ENCODE measurements around the gene DCLK3.

The DCLK3 gene

GRCh38 chr3:36790765-36791164, 26.4 kb upstream of the DCLK3 start:
- H3K4me1 ChIP-seq (ENCODE audit: control insufficient read depth, insufficient read depth, low read length) = no peaks in the 10 kb centered on the region
- no peaks in the 10 kb centered on the region for H3K36me3 ChIP-seq (ENCODE audit: control insufficient read depth, insufficient read depth, low read length)
- no peaks in the 10 kb centered on the region for H3K27me3 ChIP-seq (ENCODE audit: control insufficient read depth, insufficient read depth, low read length)
- H3K9me3 ChIP-seq (ENCODE audit: control insufficient read depth, low read length) = no peaks in the 10 kb centered on the region
- no peak overlapping the region for H3K9ac ChIP-seq (ENCODE audit: low read length)
- H3K4me3 ChIP-seq (ENCODE audit: low read length) = no peak overlapping the region

- Histone ChIP-seq H3K9ac (ENCODE audit: low read length) (no peak overlapping the region), H3K27me3 (ENCODE audit: control insufficient read depth, insufficient read depth, low read length) (no peaks in the 10 kb centered on the region), H3K4me1 (ENCODE audit: control insufficient read depth, insufficient read depth, low read length) (no peaks in the 10 kb centered on the region), H3K36me3 (ENCODE audit: control insufficient read depth, insufficient read depth, low read length) (no peaks in the 10 kb centered on the region), H3K9me3 (ENCODE audit: control insufficient read depth, low read length) (no peaks in the 10 kb centered on the region), H3K4me3 (ENCODE audit: low read length) (no peak overlapping the region)
Measured at GRCh38 chr3:36786921-36787890, 22.9 kb upstream of the DCLK3 start.

- no peaks in the 10 kb centered on the region for H3K4me1 ChIP-seq (ENCODE audit: control insufficient read depth, insufficient read depth, low read length)
- H3K4me3 ChIP-seq (ENCODE audit: low read length) = no peak overlapping the region
Measured at GRCh38 chr3:36784138-36784635, 19.8 kb upstream of the DCLK3 start.

GRCh38 chr3:36777424-36778218, 13.3 kb upstream of the DCLK3 start:
- Histone ChIP-seq H3K4me1 (ENCODE audit: control insufficient read depth, insufficient read depth, low read length) (no peaks in the 10 kb centered on the region), H3K9ac (ENCODE audit: low read length) (no peak overlapping the region), H3K9me3 (ENCODE audit: control insufficient read depth, low read length) (no peaks in the 10 kb centered on the region), H3K27me3 (ENCODE audit: control insufficient read depth, insufficient read depth, low read length) (no peaks in the 10 kb centered on the region), H3K4me3 (ENCODE audit: low read length) (no peak overlapping the region), H3K36me3 (ENCODE audit: control insufficient read depth, insufficient read depth, low read length) (no peaks in the 10 kb centered on the region)

More at GRCh38 chr3:36784138-36784635, 19.8 kb upstream of the DCLK3 start:
- Histone ChIP-seq H3K9ac (ENCODE audit: low read length) (no peak overlapping the region), H3K36me3 (ENCODE audit: control insufficient read depth, insufficient read depth, low read length) (no peaks in the 10 kb centered on the region), H3K27me3 (ENCODE audit: control insufficient read depth, insufficient read depth, low read length) (no peaks in the 10 kb centered on the region), H3K9me3 (ENCODE audit: control insufficient read depth, low read length) (no peaks in the 10 kb centered on the region)

- Histone ChIP-seq H3K27me3 (ENCODE audit: control insufficient read depth, insufficient read depth, low read length) (no peaks in the 10 kb centered on the region), H3K4me1 (ENCODE audit: control insufficient read depth, insufficient read depth, low read length) (no peaks in the 10 kb centered on the region), H3K9ac (ENCODE audit: low read length) (no peak overlapping the region), H3K9me3 (ENCODE audit: control insufficient read depth, low read length) (no peaks in the 10 kb centered on the region), H3K36me3 (ENCODE audit: control insufficient read depth, insufficient read depth, low read length) (no peaks in the 10 kb centered on the region), H3K4me3 (ENCODE audit: low read length) (no peak overlapping the region)
Measured at GRCh38 chr3:36776436-36776835, 12.1 kb upstream of the DCLK3 start.

GRCh38 chr3:36774052-36774451, 9.7 kb upstream of the DCLK3 start:
- no peaks in the 10 kb centered on the region for H3K27me3 ChIP-seq (ENCODE audit: control insufficient read depth, insufficient read depth, low read length)
- no peak overlapping the region for H3K9ac ChIP-seq (ENCODE audit: low read length)
- no peak overlapping the region for H3K4me3 ChIP-seq (ENCODE audit: low read length)
- no peaks in the 10 kb centered on the region for H3K9me3 ChIP-seq (ENCODE audit: control insufficient read depth, low read length)
- H3K36me3 ChIP-seq (ENCODE audit: control insufficient read depth, insufficient read depth, low read length) = no peaks in the 10 kb centered on the region
- no peaks in the 10 kb centered on the region for H3K4me1 ChIP-seq (ENCODE audit: control insufficient read depth, insufficient read depth, low read length)

GRCh38 chr3:36771931-36772330, 7.6 kb upstream of the DCLK3 start:
- no peaks in the 10 kb centered on the region for H3K36me3 ChIP-seq (ENCODE audit: control insufficient read depth, insufficient read depth, low read length)
- H3K4me1 ChIP-seq (ENCODE audit: control insufficient read depth, insufficient read depth, low read length) = no peaks in the 10 kb centered on the region
- no peak overlapping the region for H3K4me3 ChIP-seq (ENCODE audit: low read length)
- H3K27me3 ChIP-seq (ENCODE audit: control insufficient read depth, insufficient read depth, low read length) = no peaks in the 10 kb centered on the region
- no peak overlapping the region for H3K9ac ChIP-seq (ENCODE audit: low read length)
- H3K9me3 ChIP-seq (ENCODE audit: control insufficient read depth, low read length) = no peaks in the 10 kb centered on the region

- Histone ChIP-seq H3K4me3 (ENCODE audit: low read length) (no peak overlapping the region), H3K36me3 (ENCODE audit: control insufficient read depth, insufficient read depth, low read length) (no peaks in the 10 kb centered on the region), H3K27me3 (ENCODE audit: control insufficient read depth, insufficient read depth, low read length) (peaks cover 9% of the 10 kb centered on the region), H3K9me3 (ENCODE audit: control insufficient read depth, low read length) (no peaks in the 10 kb centered on the region), H3K4me1 (ENCODE audit: control insufficient read depth, insufficient read depth, low read length) (no peaks in the 10 kb centered on the region), H3K9ac (ENCODE audit: low read length) (no peak overlapping the region)
Measured at GRCh38 chr3:36769926-36770325, 5.6 kb upstream of the DCLK3 start.

GRCh38 chr3:36765104-36765503, 751 bp upstream of the DCLK3 start:
- Histone ChIP-seq H3K36me3 (ENCODE audit: control insufficient read depth, insufficient read depth, low read length) (no peaks in the 10 kb centered on the region), H3K27me3 (ENCODE audit: control insufficient read depth, insufficient read depth, low read length) (peaks cover 28% of the 10 kb centered on the region), H3K9me3 (ENCODE audit: control insufficient read depth, low read length) (no peaks in the 10 kb centered on the region)

GRCh38 chr3:36764704-36765038, 318 bp upstream of the DCLK3 start:
- Histone ChIP-seq H3K9ac (ENCODE audit: low read length) (no peak overlapping the region), H3K4me1 (ENCODE audit: control insufficient read depth, insufficient read depth, low read length) (no peaks in the 10 kb centered on the region), H3K27me3 (ENCODE audit: control insufficient read depth, insufficient read depth, low read length) (peaks cover 28% of the 10 kb centered on the region), H3K4me3 (ENCODE audit: low read length) (no peak overlapping the region), H3K9me3 (ENCODE audit: control insufficient read depth, low read length) (no peaks in the 10 kb centered on the region), H3K36me3 (ENCODE audit: control insufficient read depth, insufficient read depth, low read length) (no peaks in the 10 kb centered on the region)

More at GRCh38 chr3:36765104-36765503, 751 bp upstream of the DCLK3 start:
- H3K4me3 ChIP-seq (ENCODE audit: low read length) = no peak overlapping the region
- no peak overlapping the region for H3K9ac ChIP-seq (ENCODE audit: low read length)
- H3K4me1 ChIP-seq (ENCODE audit: control insufficient read depth, insufficient read depth, low read length) = no peaks in the 10 kb centered on the region

GRCh38 chr3:36762918-36763849, 1.2 kb downstream of the DCLK3 start:
- Histone ChIP-seq H3K9ac (ENCODE audit: low read length) (no peak overlapping the region), H3K4me3 (ENCODE audit: low read length) (no peak overlapping the region), H3K27me3 (ENCODE audit: control insufficient read depth, insufficient read depth, low read length) (peaks cover 28% of the 10 kb centered on the region)

More at GRCh38 chr3:36762918-36763849, 1.2 kb downstream of the DCLK3 start:
- Histone ChIP-seq H3K36me3 (ENCODE audit: control insufficient read depth, insufficient read depth, low read length) (no peaks in the 10 kb centered on the region), H3K9me3 (ENCODE audit: control insufficient read depth, low read length) (no peaks in the 10 kb centered on the region), H3K4me1 (ENCODE audit: control insufficient read depth, insufficient read depth, low read length) (no peaks in the 10 kb centered on the region)

Data from mucosa of stomach (tissue), 1 donor.